Measurements from ENCODE around the gene MPHOSPH6. TPM values are rescaled to one million over a fixed set of nuclear protein-coding genes. Genes with fewer than 3 reads are reported as not detected.

MPHOSPH6 gene
- polyA plus RNA-seq, 1 of the 3 experiments (the other 2 are of a cell fraction) = 9.4 TPM

DNA sequence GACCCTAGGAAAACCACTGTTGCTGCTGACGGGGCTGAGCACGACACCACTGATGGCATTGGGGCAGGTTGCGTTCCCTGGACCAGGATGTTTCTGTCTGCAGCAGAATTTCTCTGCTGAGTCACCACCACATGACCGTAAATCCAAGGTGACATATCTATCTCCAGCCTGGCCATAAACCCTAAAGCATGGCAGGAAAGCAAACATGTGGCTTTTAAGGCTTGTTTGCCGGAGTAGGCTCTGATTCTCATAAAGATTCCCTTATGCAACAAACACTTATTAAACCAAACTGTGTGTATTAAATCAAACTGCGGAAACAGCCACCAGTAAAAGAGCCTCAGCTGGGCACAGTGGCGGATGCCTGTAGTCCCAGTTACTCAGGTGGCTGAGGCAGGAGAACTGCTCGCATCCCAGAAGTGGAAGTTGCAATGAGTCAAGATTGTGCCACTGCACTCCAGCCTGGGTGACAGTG is 17.3 kb downstream of the MPHOSPH6 start:
- no peak overlapping the region for H2AFZ ChIP-seq (ENCODE audit: low read depth)
- CTCF ChIA-PET = interaction anchor here (0.7 kb wide), 1 partner anchor 906 kb away, joined by 3 read pairs; no protein-coding TSS in a partner anchor
- H3K9me3 ChIP-seq = no peaks in the 10 kb centered on the region
- H3K9me2 ChIP-seq = no peaks in the 10 kb centered on the region
- 0 out of 2 replicates have a peak, but pooled peaks cover 4% of the 10 kb centered on the region for H4K20me1 ChIP-seq (ENCODE audit: insufficient read depth)
- no peak overlapping the region for H3K4me3 ChIP-seq (ENCODE audit: low read depth in 2 of 2, low read length in 1 of 2)
- H3F3A ChIP-seq (replicated peaks; ENCODE audit: insufficient read depth) = no peaks in the 10 kb centered on the region
- no peak for DNase-seq
- TF ChIP-seq TEAD4 (IDR thresholded peaks at IDR 0.05; ENCODE audit: borderline replicate concordance, insufficient read depth) = no peak
- TF ChIP-seq FOXM1 (IDR thresholded peaks at IDR 0.05; ENCODE audit: low read depth) = no peak
- no peak for TF ChIP-seq NRF1 (IDR thresholded peaks at IDR 0.05; ENCODE audit: low read depth, low read length)
- no peak for TF ChIP-seq POLR2AphosphoS5 (IDR thresholded peaks at IDR 0.05; ENCODE audit: low read depth, low read length)
- no peak for TF ChIP-seq GABPA (IDR thresholded peaks at IDR 0.05; ENCODE audit: low read depth)
- TF ChIP-seq TAF1 (IDR thresholded peaks at IDR 0.05; ENCODE audit: borderline replicate concordance, low read depth, low read length) = no peak
- TF ChIP-seq SMC3 (IDR thresholded peaks at IDR 0.05; ENCODE audit: low read depth, low read length) = no peak
- TF ChIP-seq, protein P1, sequence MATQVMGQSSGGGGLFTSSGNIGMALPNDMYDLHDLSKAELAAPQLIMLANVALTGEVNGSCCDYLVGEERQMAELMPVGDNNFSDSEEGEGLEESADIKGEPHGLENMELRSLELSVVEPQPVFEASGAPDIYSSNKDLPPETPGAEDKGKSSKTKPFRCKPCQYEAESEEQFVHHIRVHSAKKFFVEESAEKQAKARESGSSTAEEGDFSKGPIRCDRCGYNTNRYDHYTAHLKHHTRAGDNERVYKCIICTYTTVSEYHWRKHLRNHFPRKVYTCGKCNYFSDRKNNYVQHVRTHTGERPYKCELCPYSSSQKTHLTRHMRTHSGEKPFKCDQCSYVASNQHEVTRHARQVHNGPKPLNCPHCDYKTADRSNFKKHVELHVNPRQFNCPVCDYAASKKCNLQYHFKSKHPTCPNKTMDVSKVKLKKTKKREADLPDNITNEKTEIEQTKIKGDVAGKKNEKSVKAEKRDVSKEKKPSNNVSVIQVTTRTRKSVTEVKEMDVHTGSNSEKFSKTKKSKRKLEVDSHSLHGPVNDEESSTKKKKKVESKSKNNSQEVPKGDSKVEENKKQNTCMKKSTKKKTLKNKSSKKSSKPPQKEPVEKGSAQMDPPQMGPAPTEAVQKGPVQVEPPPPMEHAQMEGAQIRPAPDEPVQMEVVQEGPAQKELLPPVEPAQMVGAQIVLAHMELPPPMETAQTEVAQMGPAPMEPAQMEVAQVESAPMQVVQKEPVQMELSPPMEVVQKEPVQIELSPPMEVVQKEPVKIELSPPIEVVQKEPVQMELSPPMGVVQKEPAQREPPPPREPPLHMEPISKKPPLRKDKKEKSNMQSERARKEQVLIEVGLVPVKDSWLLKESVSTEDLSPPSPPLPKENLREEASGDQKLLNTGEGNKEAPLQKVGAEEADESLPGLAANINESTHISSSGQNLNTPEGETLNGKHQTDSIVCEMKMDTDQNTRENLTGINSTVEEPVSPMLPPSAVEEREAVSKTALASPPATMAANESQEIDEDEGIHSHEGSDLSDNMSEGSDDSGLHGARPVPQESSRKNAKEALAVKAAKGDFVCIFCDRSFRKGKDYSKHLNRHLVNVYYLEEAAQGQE (IDR thresholded peaks at IDR 0.05; ENCODE audit: low read depth, low read length) = no peak
- TF ChIP-seq RFX5 (IDR thresholded peaks at IDR 0.05; ENCODE audit: low read length) = no peak
- no peak for TF ChIP-seq EZH2phosphoT487 (IDR thresholded peaks at IDR 0.05; ENCODE audit: borderline replicate concordance, low read depth)
- TF ChIP-seq, protein P2, sequence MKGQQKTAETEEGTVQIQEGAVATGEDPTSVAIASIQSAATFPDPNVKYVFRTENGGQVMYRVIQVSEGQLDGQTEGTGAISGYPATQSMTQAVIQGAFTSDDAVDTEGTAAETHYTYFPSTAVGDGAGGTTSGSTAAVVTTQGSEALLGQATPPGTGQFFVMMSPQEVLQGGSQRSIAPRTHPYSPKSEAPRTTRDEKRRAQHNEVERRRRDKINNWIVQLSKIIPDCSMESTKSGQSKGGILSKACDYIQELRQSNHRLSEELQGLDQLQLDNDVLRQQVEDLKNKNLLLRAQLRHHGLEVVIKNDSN (IDR thresholded peaks at IDR 0.05; ENCODE audit: borderline replicate concordance, low read depth) = no peak
- no peak for TF ChIP-seq YY1 (IDR thresholded peaks at IDR 0.05; ENCODE audit: low read depth)
- H3K27ac ChIP-seq (ENCODE audit: low read depth in 2 of 2, low read length in 1 of 2) = no peak overlapping the region
- H3K4me2 ChIP-seq = no peak overlapping the region
- H3K79me2 ChIP-seq (ENCODE audit: insufficient read depth) = peaks cover 18% of the 10 kb centered on the region
- no peaks in the 10 kb centered on the region for H3K27me3 ChIP-seq (ENCODE audit: insufficient read depth)
- H3K36me3 ChIP-seq (replicated peaks in 1 of 2; ENCODE audit: control insufficient read depth in 1 of 2, insufficient read depth in 2 of 2, low read length in 1 of 2) = peaks cover 44 to 46% of the 10 kb centered on the region in 2 experiments
- no peak overlapping the region for H3K9ac ChIP-seq
- H3K4me1 ChIP-seq (ENCODE audit: control insufficient read depth in 1 of 2, insufficient read depth in 2 of 2, low read depth in 1 of 2, low read length in 1 of 2) = no peaks in the 10 kb centered on the region
- POLR2A ChIA-PET = interaction anchor here (0.7 kb wide), 1 partner anchor 278 kb away, joined by 3 read pairs; no protein-coding TSS in a partner anchor
- 98% methylated on average over 7 of the region's 8 CpGs for WGBS (ENCODE audit: low lambda C conversion rate)

DNA sequence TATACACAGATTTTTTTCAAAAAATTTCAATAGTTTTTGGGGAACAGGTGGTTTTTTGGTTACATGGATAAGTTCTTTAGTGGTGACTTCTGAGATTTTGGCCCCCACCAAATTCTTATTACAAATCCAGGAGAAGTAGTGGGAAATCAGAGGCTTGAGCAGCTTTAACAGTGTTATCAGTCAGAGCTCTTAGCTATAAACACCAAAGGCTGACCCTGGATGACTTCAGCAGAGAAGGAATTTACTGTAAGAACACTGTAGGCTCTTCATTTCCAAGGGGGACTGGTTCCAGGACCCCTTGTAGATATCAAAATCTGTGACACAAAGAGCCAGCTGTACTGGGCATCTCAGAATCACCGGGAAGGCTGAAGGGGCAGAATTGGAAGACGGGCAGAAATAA is 17.8 kb downstream of the MPHOSPH6 start:
- H3F3A ChIP-seq (replicated peaks; ENCODE audit: insufficient read depth) = no peaks in the 10 kb centered on the region
- H3K9me2 ChIP-seq = no peaks in the 10 kb centered on the region
- 0 out of 2 replicates have a peak, but pooled peaks cover 4% of the 10 kb centered on the region for H4K20me1 ChIP-seq (ENCODE audit: insufficient read depth)
- H3K9ac ChIP-seq = no peak overlapping the region
- no peaks in the 10 kb centered on the region for H3K27me3 ChIP-seq (ENCODE audit: insufficient read depth)
- no peak overlapping the region for H3K4me3 ChIP-seq (ENCODE audit: low read depth in 2 of 2, low read length in 1 of 2)
- H3K27ac ChIP-seq (ENCODE audit: low read depth in 2 of 2, low read length in 1 of 2) = no peak overlapping the region
- TF ChIP-seq NRF1 (IDR thresholded peaks at IDR 0.05; ENCODE audit: low read depth, low read length) (no peak), EZH2phosphoT487 (IDR thresholded peaks at IDR 0.05; ENCODE audit: borderline replicate concordance, low read depth) (no peak), FOXM1 (IDR thresholded peaks at IDR 0.05; ENCODE audit: low read depth) (no peak)
- TF ChIP-seq, protein P3, sequence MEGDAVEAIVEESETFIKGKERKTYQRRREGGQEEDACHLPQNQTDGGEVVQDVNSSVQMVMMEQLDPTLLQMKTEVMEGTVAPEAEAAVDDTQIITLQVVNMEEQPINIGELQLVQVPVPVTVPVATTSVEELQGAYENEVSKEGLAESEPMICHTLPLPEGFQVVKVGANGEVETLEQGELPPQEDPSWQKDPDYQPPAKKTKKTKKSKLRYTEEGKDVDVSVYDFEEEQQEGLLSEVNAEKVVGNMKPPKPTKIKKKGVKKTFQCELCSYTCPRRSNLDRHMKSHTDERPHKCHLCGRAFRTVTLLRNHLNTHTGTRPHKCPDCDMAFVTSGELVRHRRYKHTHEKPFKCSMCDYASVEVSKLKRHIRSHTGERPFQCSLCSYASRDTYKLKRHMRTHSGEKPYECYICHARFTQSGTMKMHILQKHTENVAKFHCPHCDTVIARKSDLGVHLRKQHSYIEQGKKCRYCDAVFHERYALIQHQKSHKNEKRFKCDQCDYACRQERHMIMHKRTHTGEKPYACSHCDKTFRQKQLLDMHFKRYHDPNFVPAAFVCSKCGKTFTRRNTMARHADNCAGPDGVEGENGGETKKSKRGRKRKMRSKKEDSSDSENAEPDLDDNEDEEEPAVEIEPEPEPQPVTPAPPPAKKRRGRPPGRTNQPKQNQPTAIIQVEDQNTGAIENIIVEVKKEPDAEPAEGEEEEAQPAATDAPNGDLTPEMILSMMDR (IDR thresholded peaks at IDR 0.05) = no peak
- H3K9me3 ChIP-seq = no peaks in the 10 kb centered on the region
- POLR2A ChIA-PET = no interaction called here
- CTCF ChIA-PET = interaction anchor here (0.7 kb wide), 1 partner anchor 906 kb away, joined by 3 read pairs; no protein-coding TSS in a partner anchor
- DNase-seq = no peak
- WGBS (ENCODE audit: low lambda C conversion rate) = 100% methylated on average over 2 of the region's 2 CpGs
- no peaks in the 10 kb centered on the region for H3K4me1 ChIP-seq (ENCODE audit: control insufficient read depth in 1 of 2, insufficient read depth in 2 of 2, low read depth in 1 of 2, low read length in 1 of 2)
- H2AFZ ChIP-seq (ENCODE audit: low read depth) = no peak overlapping the region
- peaks cover 47 to 51% of the 10 kb centered on the region in 2 experiments for H3K36me3 ChIP-seq (replicated peaks in 1 of 2; ENCODE audit: control insufficient read depth in 1 of 2, insufficient read depth in 2 of 2, low read length in 1 of 2)
- peaks cover 18% of the 10 kb centered on the region for H3K79me2 ChIP-seq (ENCODE audit: insufficient read depth)
- no peak overlapping the region for H3K4me2 ChIP-seq

Measured in SK-N-SH (cell line).